Measurements from ENCODE around the gene MMP8.

GRCh38 chr11:102763440-102763839 is 38.7 kb upstream of the MMP8 start:
- TF ChIP-seq HOXA7 (CRISPR knock-in tag; IDR thresholded peaks at IDR 0.05; ENCODE audit: borderline replicate concordance) (no peak), CTCF (tag by site-specific recombination; IDR thresholded peaks at IDR 0.05) (no peak), ZNF501 (tag by site-specific recombination; IDR thresholded peaks at IDR 0.05) (no peak), ZNF302 (tag by site-specific recombination; IDR thresholded peaks at IDR 0.05; ENCODE audit: low read depth) (no peak), YY1 (tag by site-specific recombination; IDR thresholded peaks at IDR 0.05) (no peak), ZNF76 (tag by site-specific recombination; IDR thresholded peaks at IDR 0.05; ENCODE audit: borderline replicate concordance, low read depth) (no peak), GLI4 (tag by site-specific recombination; IDR thresholded peaks at IDR 0.05) (no peak), ZNF433 (tag by site-specific recombination; IDR thresholded peaks at IDR 0.05; ENCODE audit: low read depth) (no peak), PATZ1 (tag by site-specific recombination; IDR thresholded peaks at IDR 0.05) (no peak), ZNF530 (tag by site-specific recombination; IDR thresholded peaks at IDR 0.05; ENCODE audit: low read depth) (no peak), TRIM28 (IDR thresholded peaks at IDR 0.05; ENCODE audit: borderline replicate concordance, low read length) (no peak), TCF7L2 (IDR thresholded peaks at IDR 0.05; ENCODE audit: borderline replicate concordance, low read depth, low read length) (no peak), ZNF335 (tag by site-specific recombination; conservative IDR thresholded peaks at IDR 0.05) (no peak)

Data from HEK293 (cell line).